COLO668 (cell line): Measurements from ENCODE around the gene ABCC9.
"Not testable (repeated sequence)": the region's sequence is repeated elsewhere in the genome, so short reads cannot be mapped to it uniquely, and the experiment has no call there.

Experiments used
- DNase-seq: peaks from one replicate; lab custom pipeline; 2025; ENCODE audit not compliant: unreplicated experiment; lab: John Stamatoyannopoulos, UW

Gene ABCC9

GRCh38 chr12:21819236-21819635 lies 122.0 kb downstream of the ABCC9 start:
- DNase-seq = no peak

GRCh38 chr12:21818627-21819026 lies 122.6 kb downstream of the ABCC9 start:
- no peak for DNase-seq

- DNase-seq = no peak
Observed at GRCh38 chr12:21815306-21816062, 125.7 kb downstream of the ABCC9 start.

- DNase-seq = no peak
Observed at GRCh38 chr12:21814814-21815213, 126.4 kb downstream of the ABCC9 start.

- no peak for DNase-seq
Observed at GRCh38 chr12:21814327-21814726, 126.9 kb downstream of the ABCC9 start.

GRCh38 chr12:21813751-21814150 lies 127.5 kb downstream of the ABCC9 start:
- no peak for DNase-seq

- DNase-seq = no peak
Observed at GRCh38 chr12:21813125-21813524, 128.1 kb downstream of the ABCC9 start.

GRCh38 chr12:21812340-21812739 lies 128.9 kb downstream of the ABCC9 start:
- DNase-seq = not testable (repeated sequence)

- no peak for DNase-seq
Observed at GRCh38 chr12:21809100-21809499, 132.1 kb downstream of the ABCC9 start.

- DNase-seq = no peak
Observed at GRCh38 chr12:21806255-21806654, 135.0 kb downstream of the ABCC9 start.

GRCh38 chr12:21801522-21802288 lies 139.5 kb downstream of the ABCC9 start:
- no peak for DNase-seq

GRCh38 chr12:21800011-21800410 lies 141.2 kb downstream of the ABCC9 start:
- no peak for DNase-seq

GRCh38 chr12:21797539-21797938 lies 143.7 kb downstream of the ABCC9 start:
- DNase-seq = no peak

- DNase-seq = no peak
Observed at GRCh38 chr12:21795648-21796328, 145.4 kb downstream of the ABCC9 start.

GRCh38 chr12:21794807-21795595 lies 146.2 kb downstream of the ABCC9 start:
- DNase-seq = not testable (repeated sequence)

GRCh38 chr12:21789687-21790086 lies 151.5 kb downstream of the ABCC9 start:
- not testable (repeated sequence) for DNase-seq

GRCh38 chr12:21788089-21788983 lies 152.9 kb downstream of the ABCC9 start:
- DNase-seq = no peak

GRCh38 chr12:21786041-21786531 lies 155.1 kb downstream of the ABCC9 start:
- DNase-seq = no peak

GRCh38 chr12:21782723-21783122 lies 158.5 kb downstream of the ABCC9 start:
- not testable (repeated sequence) for DNase-seq

GRCh38 chr12:21780786-21781185 lies 160.4 kb downstream of the ABCC9 start:
- DNase-seq = no peak
